CD14-positive monocyte (primary cell): ENCODE measurements around the gene MDM4. TPM values are rescaled to one million over a fixed set of nuclear protein-coding genes. Genes with fewer than 3 reads are reported as not detected.

Experiments used
- DNase-seq, 3 donors: peaks; one replicate each; pipeline ENCODE4 v3.0.0-alpha.2; 2011 to 2022
- H2AFZ ChIP-seq: 2 replicates; pipeline ENCODE4 v1.6.0; 2012; ENCODE audit warnings: mild to moderate bottlenecking, low read depth, low read length, inconsistent platforms; ENCODE audit not compliant: insufficient read depth, poor library complexity, severe bottlenecking
- H3K27ac ChIP-seq, 2 donors: 1 replicate in 1 of 2; 2 replicates in 1 of 2; pipeline ENCODE4 v1.5.1; 2012 to 2013; ENCODE audit warnings: low read length in 2 of 2, control low read depth in 1 of 2, inconsistent platforms in 1 of 2, low read depth in 1 of 2, mild to moderate bottlenecking in 1 of 2
- H3K27me3 ChIP-seq, 2 donors: one replicate each; pipeline versions ENCODE4 v1.6.0 to v1.6.1; 2011 to 2013; ENCODE audit warnings: low read length in 2 of 2; ENCODE audit not compliant: control insufficient read depth in 2 of 2, insufficient read depth in 2 of 2
- H3K36me3 ChIP-seq, 2 donors: replicated peaks in 1 of 2; 1 replicate in 1 of 2; 2 replicates in 1 of 2; pipeline versions ENCODE4 v1.5.1 to v1.6.1; 2012 to 2013; ENCODE audit warnings: low read length in 2 of 2, control low read depth in 1 of 2, inconsistent platforms in 1 of 2, mild to moderate bottlenecking in 1 of 2; ENCODE audit not compliant: insufficient read depth in 2 of 2, control insufficient read depth in 1 of 2
- H3K4me1 ChIP-seq, 2 donors: 1 replicate in 1 of 2; 2 replicates in 1 of 2; pipeline versions ENCODE4 v1.5.1 to v1.6.1; 2012 to 2013; ENCODE audit warnings: low read length in 2 of 2, control low read depth in 1 of 2, inconsistent platforms in 1 of 2, mild to moderate bottlenecking in 1 of 2, moderate library complexity in 1 of 2; ENCODE audit not compliant: insufficient read depth in 2 of 2, control insufficient read depth in 1 of 2
- H3K4me2 ChIP-seq: replicated peaks from 2 replicates; pipeline ENCODE3; 2012; ENCODE audit warnings: low read length, moderate library complexity, mild to moderate bottlenecking; ENCODE audit not compliant: poor library complexity, severe bottlenecking; ENCODE audit errors: extremely low read depth
- H3K4me3 ChIP-seq, 3 experiments: fragments of 200-600 bp in 1 of 3; sonication (generic) in 1 of 3; replicated peaks in 1 of 3; 1 replicate in 2 of 3; 2 replicates in 1 of 3; pipeline ENCODE4 v1.5.1; 2011 to 2013; ENCODE audit warnings: low read length in 3 of 3, mild to moderate bottlenecking in 3 of 3, control low read depth in 2 of 3, low read depth in 2 of 3, inconsistent platforms in 1 of 3, moderate library complexity in 1 of 3
- H3K79me2 ChIP-seq: 2 replicates; pipeline ENCODE4 v1.6.0; 2012; ENCODE audit warnings: mild to moderate bottlenecking, control low read depth, inconsistent platforms, low read length, moderate library complexity; ENCODE audit not compliant: insufficient read depth
- H3K9ac ChIP-seq: 2 replicates; pipeline ENCODE4 v1.6.0; 2017; ENCODE audit warnings: low read length, mild to moderate bottlenecking; ENCODE audit not compliant: insufficient read depth, poor library complexity, severe bottlenecking
- H3K9me3 ChIP-seq, 2 donors: replicated peaks in 1 of 2; 1 replicate in 1 of 2; 2 replicates in 1 of 2; pipeline versions ENCODE4 v1.5.1 to v1.6.1; 2012 to 2013; ENCODE audit warnings: low read length in 2 of 2, control low read depth in 1 of 2; ENCODE audit not compliant: control insufficient read depth in 1 of 2, insufficient read depth in 1 of 2
- H4K20me1 ChIP-seq: 2 replicates; pipeline ENCODE4 v1.6.0; 2012; ENCODE audit warnings: mild to moderate bottlenecking, low read length, control low read depth, moderate library complexity; ENCODE audit not compliant: insufficient read depth
- H3K27ac Mint-ChIP-seq, 7 donors: one replicate each; pipeline ENCODE4 v1.8.0; 2020; ENCODE audit warnings: mild to moderate bottlenecking in 7 of 7, mixed read lengths in 7 of 7, moderate library complexity in 6 of 7, inconsistent platforms in 2 of 7
- H3K27me3 Mint-ChIP-seq, 3 donors: one replicate each; pipeline ENCODE4 v1.8.0; 2021 to 2022; ENCODE audit warnings: low read depth in 3 of 3, mild to moderate bottlenecking in 3 of 3, mixed read lengths in 3 of 3, moderate library complexity in 3 of 3, inconsistent platforms in 1 of 3
- H3K36me3 Mint-ChIP-seq, 2 donors: one replicate each; pipeline ENCODE4 v1.8.0; 2020; ENCODE audit warnings: mixed read lengths in 2 of 2, inconsistent platforms in 1 of 2, mild to moderate bottlenecking in 1 of 2
- H3K4me1 Mint-ChIP-seq: one replicate; pipeline ENCODE4 v1.8.0; 2020; ENCODE audit warnings: mild to moderate bottlenecking, mixed read lengths
- H3K4me3 Mint-ChIP-seq, 2 donors: one replicate each; pipeline ENCODE4 v1.8.0; 2020; ENCODE audit warnings: mild to moderate bottlenecking in 2 of 2, mixed read lengths in 2 of 2, moderate library complexity in 1 of 2
- H3K9me3 Mint-ChIP-seq, 7 donors: one replicate each; pipeline ENCODE4 v1.8.0; 2020 to 2022; ENCODE audit warnings: mixed read lengths in 7 of 7, mild to moderate bottlenecking in 6 of 7, moderate library complexity in 6 of 7, inconsistent platforms in 2 of 7
- WGBS: methylation state at CpG from one replicate; pipeline ENCODE4 v1.1.5; 2013; ENCODE audit warnings: missing lambda C conversion rate; ENCODE audit not compliant: insufficient coverage; 5-methylcytosine and 5-hydroxymethylcytosine counted together
- intact Hi-C, 2 donors: fragments of 100-400 bp; cut with micrococcal nuclease; formaldehyde crosslinking; loops; one replicate each; pipeline versions ENCODE4 v1.15.0 to v1.15.1; 2023
- polyA plus RNA-seq, 3 donors: library from polyadenylated mRNA; depleted of rRNA in 1 of 3; unstranded in 2 of 3; stranded (reverse) in 1 of 3; fragments of 300-500 nt in 2 of 3; fragments of >200 nt in 1 of 3; fragmentation: Illumina TruSeq in 2 of 3; gene quantifications; 1 replicate in 2 of 3; 2 replicates in 1 of 3; pipeline ENCODE4 v1.2.3, GENCODE V29; 2012 to 2021
- TF ChIP-seq, protein P1 (sequence below): fragments of 200-600 bp; IDR thresholded peaks from one replicate; pipeline ENCODE4 v1.8.0; 2022; ENCODE audit warnings: antibody characterized with exemption, mild to moderate bottlenecking

Gene MDM4
- polyA plus RNA-seq, 3 donors: 7.8 to 37.0 (median 10.2) TPM

DNA sequence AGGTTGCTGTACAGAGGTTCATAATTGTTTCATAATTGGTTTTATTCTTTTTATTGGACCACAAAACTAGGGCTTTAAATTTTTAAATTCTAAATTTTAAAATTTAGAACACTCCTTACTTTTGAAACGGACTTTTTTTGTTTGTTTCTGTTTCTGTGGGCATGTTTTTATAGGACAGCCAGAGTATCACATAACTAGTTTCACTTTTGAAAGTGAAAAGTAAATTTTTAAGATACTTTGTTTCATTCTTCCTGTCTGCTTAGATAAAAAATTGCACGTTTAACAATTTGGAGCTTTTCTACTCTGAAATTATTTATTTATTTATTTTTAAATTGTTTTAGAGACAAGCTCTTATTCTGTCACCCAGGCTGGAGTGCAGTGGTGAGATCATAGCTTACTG, 29.7 kb downstream of the MDM4 start:
- Mint-ChIP-seq H3K36me3 (peaks cover 89 to 91% of the 10 kb centered on the region in 2 donors), H3K27ac (peak overlapping the region in 2 of 7 donors; percentile 68 to 86), H3K27me3 (no peaks in the 10 kb centered on the region), H3K4me3 (no peak overlapping the region), H3K4me1 (peaks cover 3% of the 10 kb centered on the region), H3K9me3 (no peaks in the 10 kb centered on the region)
- H3K9ac ChIP-seq: no peak overlapping the region
- peaks cover 99% of the 10 kb centered on the region in 2 donors for H3K36me3 ChIP-seq
- no peaks in the 10 kb centered on the region for H3K27me3 ChIP-seq
- H3K27ac ChIP-seq: peak overlapping the region in 1 of 2 donors; percentile 8
- peaks cover 26% of the 10 kb centered on the region for H3K79me2 ChIP-seq
- TF ChIP-seq, protein P1, sequence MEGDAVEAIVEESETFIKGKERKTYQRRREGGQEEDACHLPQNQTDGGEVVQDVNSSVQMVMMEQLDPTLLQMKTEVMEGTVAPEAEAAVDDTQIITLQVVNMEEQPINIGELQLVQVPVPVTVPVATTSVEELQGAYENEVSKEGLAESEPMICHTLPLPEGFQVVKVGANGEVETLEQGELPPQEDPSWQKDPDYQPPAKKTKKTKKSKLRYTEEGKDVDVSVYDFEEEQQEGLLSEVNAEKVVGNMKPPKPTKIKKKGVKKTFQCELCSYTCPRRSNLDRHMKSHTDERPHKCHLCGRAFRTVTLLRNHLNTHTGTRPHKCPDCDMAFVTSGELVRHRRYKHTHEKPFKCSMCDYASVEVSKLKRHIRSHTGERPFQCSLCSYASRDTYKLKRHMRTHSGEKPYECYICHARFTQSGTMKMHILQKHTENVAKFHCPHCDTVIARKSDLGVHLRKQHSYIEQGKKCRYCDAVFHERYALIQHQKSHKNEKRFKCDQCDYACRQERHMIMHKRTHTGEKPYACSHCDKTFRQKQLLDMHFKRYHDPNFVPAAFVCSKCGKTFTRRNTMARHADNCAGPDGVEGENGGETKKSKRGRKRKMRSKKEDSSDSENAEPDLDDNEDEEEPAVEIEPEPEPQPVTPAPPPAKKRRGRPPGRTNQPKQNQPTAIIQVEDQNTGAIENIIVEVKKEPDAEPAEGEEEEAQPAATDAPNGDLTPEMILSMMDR: no peak
- H3K4me3 ChIP-seq: no peak overlapping the region
- no peak overlapping the region for H3K4me2 ChIP-seq
- intact Hi-C loops: no loop called here
- H3K4me1 ChIP-seq: no peaks in the 10 kb centered on the region
- no peaks in the 10 kb centered on the region for H3K9me3 ChIP-seq
- no CpG with 5 or more reads among the region's 2 CpGs for WGBS
- peaks cover 97% of the 10 kb centered on the region for H4K20me1 ChIP-seq
- H2AFZ ChIP-seq: no peak overlapping the region
- DNase-seq: no peak

DNA sequence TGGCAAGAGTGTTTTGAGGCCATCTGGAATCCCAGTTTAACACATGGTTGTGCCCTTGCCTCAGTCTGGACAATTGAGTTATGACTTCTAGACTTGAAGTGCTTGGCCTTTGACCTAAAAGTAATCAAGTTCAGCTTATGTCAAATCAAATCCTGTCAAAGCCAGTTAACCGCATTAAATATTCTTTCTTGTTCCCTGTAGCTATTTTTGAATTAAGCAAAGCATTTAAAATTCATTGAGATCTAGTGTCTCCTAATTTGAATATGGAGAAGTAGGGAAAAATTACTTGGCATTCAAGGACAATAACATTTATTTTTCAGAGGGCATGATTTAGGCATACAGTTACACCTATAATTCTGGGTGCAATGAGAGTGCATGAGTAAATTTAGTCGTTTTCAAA, 32.1 kb downstream of the MDM4 start:
- DNase-seq: no peak
- Mint-ChIP-seq H3K9me3 (no peaks in the 10 kb centered on the region), H3K27ac (no peak overlapping the region), H3K36me3 (peaks cover 80 to 94% of the 10 kb centered on the region in 2 donors), H3K4me1 (peaks cover 2% of the 10 kb centered on the region), H3K4me3 (no peak overlapping the region), H3K27me3 (no peaks in the 10 kb centered on the region)
- Histone ChIP-seq H3K4me2 (no peak overlapping the region), H3K79me2 (peaks cover 21% of the 10 kb centered on the region), H3K9me3 (no peaks in the 10 kb centered on the region), H4K20me1 (peaks cover 88% of the 10 kb centered on the region), H3K36me3 (peaks cover 87 to 99% of the 10 kb centered on the region in 2 donors), H3K4me1 (no peaks in the 10 kb centered on the region), H3K27ac (no peak overlapping the region), H2AFZ (no peak overlapping the region), H3K4me3 (no peak overlapping the region), H3K9ac (no peak overlapping the region), H3K27me3 (no peaks in the 10 kb centered on the region)
- no CpG with 5 or more reads among the region's 2 CpGs for WGBS
- intact Hi-C loops: no loop called here
- TF ChIP-seq, protein P1: no peak
